IMR-90 (cell line): Measurements from ENCODE around the gene POLE4. TPM values are rescaled to one million over a fixed set of nuclear protein-coding genes. Genes with fewer than 3 reads are reported as not detected.

ENCODE experiments used
- ATAC-seq: fragments of 200-7000 bp; cut with Tn5 transposase; 2 replicates; pipeline ENCODE4 v1.9.1; 2020; ENCODE audit warnings: low read depth, mild to moderate bottlenecking, moderate library complexity
- BruUV-seq: library from RNA; stranded (reverse); fragments of 400-500 nt; replicated peaks from 2 replicates; lab custom pipeline; 2021; lab: Mats Ljungman, UMichigan
- CTCF ChIA-PET: fragments of 300-600 bp; formaldehyde crosslinking; extraction: SDS; loops from one replicate; lab custom pipeline; 2021; ENCODE audit warnings: antibody characterized with exemption; lab: Yijun Ruan, JAX
- POLR2A ChIA-PET: fragments of 300-600 bp; sonication (Branson Sonifier 250); formaldehyde crosslinking; loops from one replicate; lab custom pipeline; 2022; ENCODE audit warnings: antibody characterized with exemption; ENCODE audit not compliant: unreplicated experiment; lab: Charles Lee
- DNase-seq: peaks from one replicate; pipeline ENCODE4 v3.0.0; 2013
- H2AFZ ChIP-seq: replicated peaks from 2 replicates; pipeline ENCODE3; 2013; ENCODE audit warnings: low read length, mild to moderate bottlenecking; ENCODE audit not compliant: poor library complexity
- H2AK5ac ChIP-seq: 2 replicates; pipeline ENCODE4 v1.6.1; 2013; ENCODE audit warnings: low read depth, low read length, inconsistent platforms
- H2AK9ac ChIP-seq: replicated peaks from 2 replicates; pipeline ENCODE3; 2013; ENCODE audit warnings: mild to moderate bottlenecking, low read depth, low read length, moderate library complexity; ENCODE audit not compliant: poor library complexity
- H2BK120ac ChIP-seq: 2 replicates; pipeline ENCODE4 v1.6.1; 2013; ENCODE audit warnings: low read depth, low read length, inconsistent platforms
- H2BK15ac ChIP-seq: 3 replicates; pipeline ENCODE4 v1.6.1; 2013; ENCODE audit warnings: low read depth, low read length, inconsistent platforms
- H2BK20ac ChIP-seq: 2 replicates; pipeline ENCODE4 v1.6.1; 2013; ENCODE audit warnings: low read depth, mild to moderate bottlenecking, inconsistent platforms, low read length, moderate library complexity
- H2BK5ac ChIP-seq: 2 replicates; pipeline ENCODE4 v1.6.1; 2013; ENCODE audit warnings: mild to moderate bottlenecking, low read depth, low read length, inconsistent platforms; ENCODE audit not compliant: poor library complexity, severe bottlenecking
- H3K14ac ChIP-seq: replicated peaks from 2 replicates; pipeline ENCODE4 v1.6.1; 2013; ENCODE audit warnings: low read depth, low read length, inconsistent platforms
- H3K18ac ChIP-seq: 2 replicates; pipeline ENCODE4 v1.6.1; 2013; ENCODE audit warnings: low read depth, low read length, control low read depth
- H3K23ac ChIP-seq: 2 replicates; pipeline ENCODE4 v1.6.1; 2013; ENCODE audit warnings: low read depth, low read length, inconsistent platforms
- H3K27ac ChIP-seq: 2 replicates; pipeline ENCODE4 v1.5.1; 2013; ENCODE audit warnings: mild to moderate bottlenecking, control low read depth, low read length; ENCODE audit not compliant: insufficient read depth
- H3K27me3 ChIP-seq: 2 replicates; pipeline ENCODE4 v1.6.1; 2013; ENCODE audit warnings: low read length; ENCODE audit not compliant: control insufficient read depth, insufficient read depth
- H3K36me3 ChIP-seq: 2 replicates; pipeline ENCODE4 v1.6.1; 2013; ENCODE audit warnings: low read length, mixed read lengths; ENCODE audit not compliant: control insufficient read depth, insufficient read depth
- H3K4ac ChIP-seq: 2 replicates; pipeline ENCODE4 v1.6.1; 2013; ENCODE audit warnings: low read depth, low read length, inconsistent platforms
- H3K4me1 ChIP-seq: 2 replicates; pipeline ENCODE4 v1.6.1; 2013; ENCODE audit warnings: low read length, mixed read lengths; ENCODE audit not compliant: control insufficient read depth, insufficient read depth
- H3K4me2 ChIP-seq: 2 replicates; pipeline ENCODE4 v1.6.1; 2013; ENCODE audit warnings: low read depth, mild to moderate bottlenecking, control low read depth, low read length, moderate library complexity
- H3K4me3 ChIP-seq: 2 replicates; pipeline ENCODE4 v1.5.1; 2013; ENCODE audit warnings: low read depth, mild to moderate bottlenecking, control low read depth, low read length, moderate library complexity; ENCODE audit not compliant: insufficient read depth
- H3K56ac ChIP-seq: 2 replicates; pipeline ENCODE4 v1.6.1; 2013; ENCODE audit warnings: low read length, inconsistent platforms; ENCODE audit not compliant: insufficient read depth; ENCODE audit errors: extremely low read depth
- H3K79me1 ChIP-seq, 2 experiments: 2 replicates each; pipeline ENCODE4 v1.6.1; 2013; ENCODE audit warnings: low read length in 2 of 2, inconsistent platforms in 1 of 2, low read depth in 1 of 2
- H3K9ac ChIP-seq: 2 replicates; pipeline ENCODE4 v1.6.1; 2013; ENCODE audit warnings: low read depth, low read length, control low read depth
- H3K9me1 ChIP-seq: 2 replicates; pipeline ENCODE4 v1.6.1; 2013; ENCODE audit warnings: low read length, inconsistent platforms; ENCODE audit not compliant: insufficient read depth
- H3K9me3 ChIP-seq: 2 replicates; pipeline ENCODE4 v1.6.1; 2013; ENCODE audit warnings: low read length; ENCODE audit not compliant: control insufficient read depth, insufficient read depth
- H4K20me1 ChIP-seq: 2 replicates; pipeline ENCODE4 v1.6.1; 2013; ENCODE audit warnings: low read length, inconsistent platforms; ENCODE audit not compliant: insufficient read depth
- H4K5ac ChIP-seq: 2 replicates; pipeline ENCODE4 v1.6.1; 2013; ENCODE audit warnings: mild to moderate bottlenecking, low read depth, low read length, control low read depth
- H4K8ac ChIP-seq, 2 experiments: 2 replicates each; pipeline ENCODE4 v1.6.1; 2013; ENCODE audit warnings: low read depth in 2 of 2, low read length in 2 of 2, control low read depth in 1 of 2, inconsistent platforms in 1 of 2
- H4K91ac ChIP-seq: 2 replicates; pipeline ENCODE4 v1.6.1; 2013; ENCODE audit warnings: low read depth, low read length, inconsistent platforms; ENCODE audit not compliant: insufficient read depth
- CEBPB ChIP-seq: IDR thresholded peaks from 2 replicates; pipeline ENCODE4 v1.6.1; 2012; ENCODE audit warnings: low read depth, low read length, improper control_type of control experiment
- CHD1 ChIP-seq: IDR thresholded peaks from 2 replicates; pipeline ENCODE4 v1.6.1; 2012; ENCODE audit warnings: low read depth, low read length, improper control_type of control experiment
- CTCF ChIP-seq: conservative IDR thresholded peaks from 2 replicates; pipeline ENCODE4 v1.5.1; 2012; ENCODE audit warnings: mild to moderate bottlenecking, low read depth, low read length, improper control_type of control experiment
- FOS ChIP-seq: fragments of 150-350 bp; IDR thresholded peaks from 2 replicates; pipeline ENCODE4 v1.6.1; 2016; ENCODE audit warnings: low read depth, low read length
- MAFK ChIP-seq: IDR thresholded peaks from 2 replicates; pipeline ENCODE4 v1.6.1; 2012; ENCODE audit warnings: low read depth, low read length, improper control_type of control experiment
- MXI1 ChIP-seq: IDR thresholded peaks from 2 replicates; pipeline ENCODE4 v1.6.1; 2012; ENCODE audit warnings: low read depth, mild to moderate bottlenecking, low read length, moderate library complexity, borderline replicate concordance
- NFE2L2 ChIP-seq: fragments of 150-350 bp; IDR thresholded peaks from 2 replicates; pipeline ENCODE4 v1.6.1; 2016; ENCODE audit warnings: low read depth, mild to moderate bottlenecking, low read length
- POLR2A ChIP-seq: IDR thresholded peaks from 2 replicates; pipeline ENCODE4 v1.6.1; 2012; ENCODE audit warnings: mild to moderate bottlenecking, low read depth, low read length
- RCOR1 ChIP-seq: IDR thresholded peaks from 2 replicates; pipeline ENCODE4 v1.6.1; 2012; ENCODE audit warnings: mild to moderate bottlenecking, low read length, improper control_type of control experiment; ENCODE audit not compliant: insufficient replicate concordance
- SMC3 ChIP-seq: fragments of 150-350 bp; IDR thresholded peaks from 2 replicates; pipeline ENCODE4 v1.6.1; 2016; ENCODE audit warnings: low read depth, mild to moderate bottlenecking, antibody characterized with exemption, low read length, moderate library complexity
- WGBS, 2 experiments: methylation state at CpG; one replicate each; pipeline versions ENCODE4 v1.1.5 to v1.1.7; 2013; ENCODE audit warnings: missing lambda C conversion rate in 2 of 2; ENCODE audit not compliant: insufficient read length in 1 of 2; ENCODE audit errors: extremely low coverage in 2 of 2; 5-methylcytosine and 5-hydroxymethylcytosine counted together
- dilution Hi-C: fragments of 300-500 bp; cut with HindIII; formaldehyde crosslinking; loops from one replicate; pipeline ENCODE4 v1.14.3; 2018; ENCODE audit warnings: low sequenced_read_pairs; ENCODE audit not compliant: unreplicated experiment
- in situ Hi-C: fragments of 300-500 bp; cut with MboI; formaldehyde crosslinking; loops from 3 replicates; pipeline ENCODE4 v1.14.3; 2019; ENCODE audit warnings: low sequenced_read_pairs, inconsistent platforms, mixed read lengths
- intact Hi-C: fragments of 100-400 bp; cut with micrococcal nuclease; formaldehyde crosslinking; loops from 2 replicates; pipeline ENCODE4 v1.10.0; 2022
- polyA plus RNA-seq, 3 experiments: library from polyadenylated mRNA; depleted of rRNA; stranded (reverse); fragments of >200 nt; gene quantifications; 2 replicates each; pipeline ENCODE4 v1.2.3, GENCODE V29; 2012; ENCODE audit warnings: low replicate concordance in 1 of 3
- total RNA-seq: library from RNA; depleted of rRNA; stranded (reverse); fragments of >200 nt; gene quantifications from 2 replicates; pipeline ENCODE4 v1.2.3, GENCODE V29; 2012

The POLE4 gene
- total and polyA plus RNA-seq, 2 of the 4 experiments (the other 2 are of a cell fraction): 9.0 to 23.9 TPM

GRCh38 chr2:75007061-75007460 is 48.6 kb downstream of the POLE4 start:
- Histone ChIP-seq H2AK5ac (no peak overlapping the region), H3K79me1 (no peaks in the 10 kb centered on the region), H2BK5ac (no peak overlapping the region), H3K9me3 (peaks cover 3% of the 10 kb centered on the region; the same call in 1 of the 2 replicates), H3K9me1 (peaks cover 3% of the 10 kb centered on the region; the same call in 1 of the 2 replicates), H3K56ac (no peak overlapping the region), H3K27ac (no peak overlapping the region), H3K14ac (no peak overlapping the region), H3K4me3 (no peak overlapping the region), H3K4me1 (peaks cover 4% of the 10 kb centered on the region), H2AK9ac (no peak overlapping the region), H4K5ac (no peak overlapping the region), H3K36me3 (no peaks in the 10 kb centered on the region), H3K27me3 (no peaks in the 10 kb centered on the region), H3K18ac (no peak overlapping the region), H4K91ac (no peak overlapping the region), H2BK15ac (no peak overlapping the region), H2BK120ac (no peak overlapping the region), H3K4me2 (no peak overlapping the region), H3K4ac (no peak overlapping the region), H2AFZ (no peak overlapping the region), H4K20me1 (no peaks in the 10 kb centered on the region), H4K8ac (no peak overlapping the region), H2BK20ac (no peak overlapping the region), H3K23ac (no peak overlapping the region), H3K9ac (no peak overlapping the region)
- ChIA-PET POLR2A (no interaction called here), CTCF (no interaction called here)
- DNase-seq (peak; percentile 12), ATAC-seq (no peak)
- WGBS, 2 experiments: 75% methylated on average over 2 of the region's 4 CpGs; no CpG with 5 or more reads in 1 of the 2 experiments
- BruUV-seq: no TSS peak
- dilution Hi-C loops: no loop called here
- no peak for TF ChIP-seq MXI1
- no peak for TF ChIP-seq CEBPB
- no peak for TF ChIP-seq FOS
- no peak for TF ChIP-seq CTCF
- TF ChIP-seq MAFK: no peak
- TF ChIP-seq POLR2A: no peak
- no peak for TF ChIP-seq RCOR1
- no peak for TF ChIP-seq NFE2L2
- TF ChIP-seq CHD1: no peak
- no peak for TF ChIP-seq SMC3
- in situ Hi-C loops: no loop called here
- intact Hi-C loops: no loop called here
